ENCODE results near the gene PTPRN2.
"Not testable (repeated sequence)": the region's sequence is repeated elsewhere in the genome, so short reads cannot be mapped to it uniquely, and the experiment has no call there.

PTPRN2 gene

DNA sequence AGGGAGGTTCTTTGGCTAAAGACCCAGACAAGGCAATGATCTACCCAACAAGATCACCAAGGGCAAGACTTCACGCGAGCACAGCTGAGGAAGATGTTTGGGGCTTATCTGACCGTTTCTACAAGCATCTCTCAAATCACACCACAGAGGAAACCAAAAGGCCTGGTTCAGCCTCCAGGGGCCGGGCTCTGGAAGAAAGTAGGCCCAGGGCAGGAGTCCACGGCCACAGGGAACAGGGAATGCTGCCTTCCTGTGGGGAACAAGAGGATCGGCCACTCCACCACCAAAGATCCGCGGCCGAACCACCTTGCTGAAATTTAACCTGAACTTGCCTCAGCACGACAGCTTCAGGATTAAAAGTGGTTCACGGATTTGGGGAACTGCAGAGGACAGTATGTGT lies 332.5 kb downstream of the PTPRN2 start:
- H3K4me3 ChIP-seq (ENCODE audit: low read depth, low read length), result no peak overlapping the region
- no peak for TF ChIP-seq MYC (IDR thresholded peaks at IDR 0.05; ENCODE audit: low read depth, low read length)
- no peak for TF ChIP-seq POLR2A (IDR thresholded peaks at IDR 0.05; ENCODE audit: extremely low read depth, insufficient read length)
- DNase-seq (ENCODE audit: low read depth), result no peak

DNA sequence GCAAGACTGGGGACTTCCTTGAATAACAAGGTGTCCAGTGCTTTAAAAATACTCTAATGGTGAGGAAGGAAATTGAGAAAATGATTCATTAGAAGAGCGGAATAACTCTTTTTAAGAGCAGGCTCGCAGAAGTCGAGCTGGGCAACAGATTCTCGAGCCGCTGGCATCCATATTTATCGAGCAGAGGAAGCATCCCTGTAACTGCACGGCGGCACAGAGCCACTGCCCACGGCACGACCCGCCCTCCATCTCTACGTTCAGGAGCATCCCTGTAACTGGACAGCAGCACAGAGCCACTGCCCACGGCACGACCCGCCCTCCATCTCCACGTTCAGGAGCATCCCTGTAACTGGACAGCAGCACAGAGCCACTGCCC lies 334.0 kb downstream of the PTPRN2 start:
- not testable (repeated sequence) for H3K4me3 ChIP-seq (ENCODE audit: low read depth, low read length); DNase-seq (ENCODE audit: low read depth)

DNA sequence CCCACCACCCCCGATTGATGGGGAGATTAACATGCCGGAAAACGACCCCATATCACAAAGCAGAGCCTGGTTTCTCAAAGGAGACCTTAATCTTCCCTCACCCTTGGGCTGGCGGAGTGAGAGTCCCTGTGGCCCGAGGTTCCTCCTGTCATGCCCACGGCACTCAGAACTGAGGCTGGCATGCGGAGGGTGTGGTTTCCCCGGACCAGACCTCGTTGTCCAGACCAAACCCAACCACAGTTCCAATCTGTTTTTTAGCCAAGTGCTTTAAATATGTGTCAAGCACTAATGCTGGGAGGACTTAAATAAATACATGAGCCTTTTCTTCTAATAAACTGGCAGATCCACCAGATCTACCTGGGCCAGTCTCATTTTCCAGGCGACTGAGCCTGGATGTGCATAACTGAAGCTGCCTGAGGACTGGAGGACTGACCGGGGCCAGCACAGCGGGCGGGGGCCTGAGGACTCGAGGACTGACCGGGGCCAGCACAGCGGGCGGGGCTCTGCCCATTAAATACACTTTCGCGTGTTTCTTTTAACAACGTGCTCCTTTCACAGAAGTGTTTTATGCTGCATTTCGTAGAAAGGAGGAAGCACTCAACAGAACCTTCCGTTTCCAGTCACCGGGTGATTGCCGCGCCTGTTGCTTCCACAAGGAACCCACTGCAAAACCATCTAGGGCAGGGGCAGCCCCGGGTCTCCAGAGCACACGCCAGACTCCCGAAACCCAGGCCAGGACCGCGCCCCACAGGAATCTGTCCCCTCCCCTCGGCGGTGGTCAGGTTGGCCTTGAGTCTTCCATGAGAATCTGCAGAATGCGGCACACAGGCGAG lies 334.6 kb downstream of the PTPRN2 start:
- no peak for TF ChIP-seq MYC (IDR thresholded peaks at IDR 0.05; ENCODE audit: low read depth, low read length)
- TF ChIP-seq, protein P1, sequence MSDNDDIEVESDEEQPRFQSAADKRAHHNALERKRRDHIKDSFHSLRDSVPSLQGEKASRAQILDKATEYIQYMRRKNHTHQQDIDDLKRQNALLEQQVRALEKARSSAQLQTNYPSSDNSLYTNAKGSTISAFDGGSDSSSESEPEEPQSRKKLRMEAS (IDR thresholded peaks at IDR 0.05; ENCODE audit: low read depth, low read length), result no peak
- TF ChIP-seq, protein P2, sequence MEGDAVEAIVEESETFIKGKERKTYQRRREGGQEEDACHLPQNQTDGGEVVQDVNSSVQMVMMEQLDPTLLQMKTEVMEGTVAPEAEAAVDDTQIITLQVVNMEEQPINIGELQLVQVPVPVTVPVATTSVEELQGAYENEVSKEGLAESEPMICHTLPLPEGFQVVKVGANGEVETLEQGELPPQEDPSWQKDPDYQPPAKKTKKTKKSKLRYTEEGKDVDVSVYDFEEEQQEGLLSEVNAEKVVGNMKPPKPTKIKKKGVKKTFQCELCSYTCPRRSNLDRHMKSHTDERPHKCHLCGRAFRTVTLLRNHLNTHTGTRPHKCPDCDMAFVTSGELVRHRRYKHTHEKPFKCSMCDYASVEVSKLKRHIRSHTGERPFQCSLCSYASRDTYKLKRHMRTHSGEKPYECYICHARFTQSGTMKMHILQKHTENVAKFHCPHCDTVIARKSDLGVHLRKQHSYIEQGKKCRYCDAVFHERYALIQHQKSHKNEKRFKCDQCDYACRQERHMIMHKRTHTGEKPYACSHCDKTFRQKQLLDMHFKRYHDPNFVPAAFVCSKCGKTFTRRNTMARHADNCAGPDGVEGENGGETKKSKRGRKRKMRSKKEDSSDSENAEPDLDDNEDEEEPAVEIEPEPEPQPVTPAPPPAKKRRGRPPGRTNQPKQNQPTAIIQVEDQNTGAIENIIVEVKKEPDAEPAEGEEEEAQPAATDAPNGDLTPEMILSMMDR (IDR thresholded peaks at IDR 0.05; ENCODE audit: low read depth, low read length), result no peak
- TF ChIP-seq POLR2A (IDR thresholded peaks at IDR 0.05; ENCODE audit: extremely low read depth, insufficient read length), result no peak
- no peak for DNase-seq (ENCODE audit: low read depth)
- H3K4me3 ChIP-seq (ENCODE audit: low read depth, low read length), result no peak overlapping the region

DNA sequence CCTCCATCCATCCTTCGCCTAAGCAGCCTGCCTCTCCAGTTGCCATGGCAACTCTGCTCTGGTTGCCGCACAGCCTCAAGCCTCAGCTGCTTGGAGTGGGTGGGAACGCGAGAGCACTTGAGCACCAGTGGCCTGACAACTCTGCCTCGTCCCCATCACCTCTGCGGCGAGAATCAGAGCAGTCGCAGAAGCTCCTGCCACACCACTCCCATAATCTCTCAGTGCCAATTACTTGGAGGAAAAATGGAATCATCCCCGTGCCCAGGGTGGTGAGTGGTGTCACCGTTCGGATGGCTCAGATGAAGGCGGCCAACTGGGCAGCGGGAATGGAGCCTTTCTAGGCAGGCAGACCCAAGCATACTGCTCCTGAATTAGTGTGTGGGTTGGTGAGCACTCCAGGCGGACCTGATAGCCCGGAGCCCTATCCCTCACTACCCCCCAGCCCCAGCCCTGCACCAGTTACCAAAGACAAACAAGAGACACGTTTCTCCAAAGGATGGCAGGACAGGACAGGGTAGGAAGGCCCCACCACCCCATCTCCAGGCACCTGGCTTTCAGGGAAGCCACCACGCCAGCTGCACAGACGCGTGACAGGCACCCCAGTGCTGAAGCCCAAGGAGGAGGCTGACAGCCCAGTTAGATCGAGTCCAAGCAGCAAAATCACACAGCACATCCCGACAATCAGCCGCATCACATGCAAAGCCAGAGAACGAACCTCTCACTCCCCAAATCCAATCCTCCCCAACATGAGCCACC lies 335.4 kb downstream of the PTPRN2 start:
- no peak overlapping the region for H3K4me3 ChIP-seq (ENCODE audit: low read depth, low read length)
- no peak for DNase-seq (ENCODE audit: low read depth)
- TF ChIP-seq, protein P2 (IDR thresholded peaks at IDR 0.05; ENCODE audit: low read depth, low read length), result no peak
- TF ChIP-seq MYC (IDR thresholded peaks at IDR 0.05; ENCODE audit: low read depth, low read length) (no peak), POLR2A (IDR thresholded peaks at IDR 0.05; ENCODE audit: extremely low read depth, insufficient read length) (no peak)
- TF ChIP-seq, protein P1 (IDR thresholded peaks at IDR 0.05; ENCODE audit: low read depth, low read length), result no peak

DNA sequence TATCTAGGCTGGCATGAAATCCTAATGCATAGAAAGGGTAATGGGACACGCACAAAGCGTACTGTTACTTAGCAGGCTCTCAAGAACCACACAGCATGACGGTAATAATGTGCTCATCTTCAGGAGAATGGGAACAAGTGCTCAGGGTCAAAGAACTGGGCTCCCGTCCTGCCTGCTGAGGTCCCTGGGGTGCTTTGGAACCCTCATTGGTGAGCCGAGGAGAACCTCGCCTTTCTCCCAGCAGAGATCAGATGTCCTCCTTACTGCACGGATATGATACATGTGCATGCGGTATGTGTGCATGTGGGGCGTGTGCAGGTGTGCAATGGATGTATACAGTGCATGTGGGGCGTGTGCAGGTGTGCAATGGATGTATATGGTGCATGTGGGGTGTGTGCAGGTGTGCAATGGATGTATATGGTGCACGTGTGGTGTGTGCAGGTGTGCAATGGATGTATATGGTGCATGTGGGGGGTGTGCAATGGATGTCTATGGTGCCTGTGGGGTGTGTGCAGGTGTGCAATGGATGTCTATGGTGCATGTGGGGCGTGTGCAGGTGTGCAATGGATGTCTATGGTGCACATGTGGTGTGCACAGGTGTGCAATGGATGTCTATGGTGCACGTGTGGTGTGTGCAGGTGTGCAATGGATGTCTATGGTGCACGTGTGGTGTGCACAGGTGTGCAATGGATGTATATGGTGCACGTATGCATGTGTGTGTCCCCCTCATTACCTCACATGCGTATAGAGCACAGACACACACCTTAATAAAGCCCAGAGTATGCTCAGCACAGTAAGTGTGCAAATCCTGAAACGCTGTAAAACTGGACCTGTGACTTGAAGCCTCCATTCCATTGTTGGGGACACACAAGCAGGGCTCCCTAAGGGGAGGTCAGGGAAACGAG lies 336.3 kb downstream of the PTPRN2 start:
- DNase-seq (ENCODE audit: low read depth), result no peak
- TF ChIP-seq MYC (IDR thresholded peaks at IDR 0.05; ENCODE audit: low read depth, low read length), result no peak
- TF ChIP-seq, protein P1 (IDR thresholded peaks at IDR 0.05; ENCODE audit: low read depth, low read length), result no peak
- no peak for TF ChIP-seq POLR2A (IDR thresholded peaks at IDR 0.05; ENCODE audit: extremely low read depth, insufficient read length)
- TF ChIP-seq, protein P2 (IDR thresholded peaks at IDR 0.05; ENCODE audit: low read depth, low read length), result no peak
- no peak overlapping the region for H3K4me3 ChIP-seq (ENCODE audit: low read depth, low read length)

DNA sequence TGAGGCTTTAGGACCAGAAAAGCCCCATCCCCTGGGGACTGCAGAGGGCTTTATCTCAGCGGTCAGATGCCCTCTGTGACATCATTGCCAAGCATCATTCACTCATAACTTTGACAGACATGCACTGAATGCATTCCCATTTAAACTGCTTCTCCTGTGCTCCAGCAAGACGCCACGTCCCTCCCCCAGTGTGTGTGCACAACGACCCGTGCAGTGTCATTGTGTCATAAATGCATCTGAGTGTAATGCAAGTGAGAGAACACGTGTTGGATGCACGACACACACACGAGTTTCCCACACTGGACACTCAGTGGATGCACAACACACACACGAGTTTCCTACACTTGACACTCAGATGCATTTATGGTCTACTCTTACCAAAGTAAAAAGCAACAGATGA lies 337.9 kb downstream of the PTPRN2 start:
- no peak for DNase-seq (ENCODE audit: low read depth)
- no peak overlapping the region for H3K4me3 ChIP-seq (ENCODE audit: low read depth, low read length)
- TF ChIP-seq, protein P2 (IDR thresholded peaks at IDR 0.05; ENCODE audit: low read depth, low read length), result no peak
- TF ChIP-seq, protein P1 (IDR thresholded peaks at IDR 0.05; ENCODE audit: low read depth, low read length), result 0 out of 2 replicates have a peak, but pooled peaks have one; percentile 19
- no peak for TF ChIP-seq MYC (IDR thresholded peaks at IDR 0.05; ENCODE audit: low read depth, low read length)
- no peak for TF ChIP-seq POLR2A (IDR thresholded peaks at IDR 0.05; ENCODE audit: extremely low read depth, insufficient read length)
